Lung (tissue), 12 donors: ENCODE data around the gene STRBP. TPM values are rescaled to one million over a fixed set of nuclear protein-coding genes. Genes with fewer than 3 reads are reported as not detected.

Source experiments
- ATAC-seq: fragments of 200-7000 bp; cut with Tn5 transposase; one replicate; pipeline ENCODE4 v1.9.1; 2020; ENCODE audit warnings: moderate number of reproducible peaks; ENCODE audit not compliant: insufficient read depth, low FRiP score
- DNase-seq, 3 donors: peaks; one replicate each; pipeline ENCODE4 v3.0.0-alpha.2; 2013 to 2017
- H3K27ac ChIP-seq, 2 donors: one replicate each; pipeline ENCODE4 v1.5.1; 2013; ENCODE audit warnings: mild to moderate bottlenecking in 2 of 2, moderate library complexity in 2 of 2, control low read depth in 1 of 2, inconsistent platforms in 1 of 2, low read depth in 1 of 2, low read length in 1 of 2
- H3K27me3 ChIP-seq, 3 donors: one replicate each; pipeline ENCODE4 v1.5.1; 2013; ENCODE audit warnings: low read length in 2 of 3; ENCODE audit not compliant: control insufficient read depth in 3 of 3, insufficient read depth in 3 of 3
- H3K36me3 ChIP-seq, 4 donors: one replicate each; pipeline ENCODE4 v1.5.1; 2013; ENCODE audit warnings: low read length in 4 of 4, mild to moderate bottlenecking in 1 of 4, moderate library complexity in 1 of 4; ENCODE audit not compliant: control insufficient read depth in 4 of 4, insufficient read depth in 4 of 4
- H3K4me1 ChIP-seq, 5 donors: one replicate each; pipeline ENCODE4 v1.5.1; 2013; ENCODE audit warnings: low read length in 5 of 5, mild to moderate bottlenecking in 2 of 5, moderate library complexity in 1 of 5; ENCODE audit not compliant: control insufficient read depth in 5 of 5, insufficient read depth in 5 of 5
- H3K4me3 ChIP-seq: one replicate; pipeline ENCODE4 v1.5.1; 2013; ENCODE audit warnings: mild to moderate bottlenecking, control low read depth, moderate library complexity
- H3K9ac ChIP-seq, 2 donors: one replicate each; pipeline ENCODE4 v1.5.1; 2013; ENCODE audit warnings: low read length in 2 of 2, control low read depth in 1 of 2; ENCODE audit not compliant: insufficient read depth in 1 of 2
- H3K9me3 ChIP-seq, 4 donors: one replicate each; pipeline ENCODE4 v1.5.1; 2013; ENCODE audit warnings: low read length in 3 of 4, mild to moderate bottlenecking in 1 of 4, moderate library complexity in 1 of 4; ENCODE audit not compliant: control insufficient read depth in 4 of 4, insufficient read depth in 3 of 4
- CTCF ChIP-seq: IDR thresholded peaks from 2 replicates; pipeline ENCODE4 v1.5.1; 2012; ENCODE audit warnings: mild to moderate bottlenecking; ENCODE audit errors: control extremely low read depth, extremely low read depth
- WGBS, 2 donors: extraction: QIAGEN DNeasy Blood & Tissue Kit; methylation state at CpG; one replicate each; pipeline ENCODE4 v1.1.7; 2013; 5-methylcytosine and 5-hydroxymethylcytosine counted together
- polyA plus RNA-seq, 2 donors: library from polyadenylated mRNA; stranded (reverse); fragments of 200-250 nt; gene quantifications; one replicate each; pipeline ENCODE4 v1.2.1, GENCODE V29; 2013
- total RNA-seq, 2 donors: library from RNA; depleted of rRNA in 1 of 2; stranded (reverse); fragments of >200 nt in 1 of 2; gene quantifications; one replicate each; pipeline ENCODE4 v1.2.1, GENCODE V29; 2014 to 2021
- donor health status: control.
- donor health status: control.
- donor health status: Bipolar disorder and iron deficiency.
- donor health status: healthy.
- donor health status: DM: yes; HTN: yes; CAD: no.

STRBP gene
- total and polyA plus RNA-seq, 4 donors: 8.3 to 27.2 (median 21.1) TPM

- WGBS, 2 donors: 97 to 98% methylated on average over 3 of the region's 3 CpGs
- DNase-seq: no peak
- TF ChIP-seq CTCF: no peak
- ATAC-seq: no peak
- no peak overlapping the region for H3K4me3 ChIP-seq
- H3K9ac ChIP-seq: no peak overlapping the region
- no peaks in the 10 kb centered on the region for H3K4me1 ChIP-seq
- H3K9me3 ChIP-seq: no peaks in the 10 kb centered on the region
- peaks cover 25 to 51% (median 35%) of the 10 kb centered on the region in 4 donors for H3K36me3 ChIP-seq
- no peak overlapping the region for H3K27ac ChIP-seq
- no peaks in the 10 kb centered on the region for H3K27me3 ChIP-seq
Observed at GRCh38 chr9:123099548-123099947, 168.8 kb downstream of the STRBP start.

GRCh38 chr9:123099042-123099441, 169.3 kb downstream of the STRBP start:
- Histone ChIP-seq H3K4me1 (no peaks in the 10 kb centered on the region), H3K36me3 (peaks cover 25 to 49% (median 35%) of the 10 kb centered on the region in 4 donors), H3K27me3 (no peaks in the 10 kb centered on the region), H3K9ac (no peak overlapping the region), H3K4me3 (no peak overlapping the region), H3K27ac (no peak overlapping the region), H3K9me3 (no peaks in the 10 kb centered on the region)
- ATAC-seq (no peak), DNase-seq (no peak)
- 94 to 98% methylated on average over 6 of the region's 6 CpGs for WGBS, 2 donors
- no peak for TF ChIP-seq CTCF

- no peak for TF ChIP-seq CTCF
Observed at GRCh38 chr9:123098096-123098459, 170.3 kb downstream of the STRBP start.

GRCh38 chr9:123097430-123098095, 170.8 kb downstream of the STRBP start:
- H3K27ac ChIP-seq: no peak overlapping the region
- ATAC-seq (no peak), DNase-seq (no peak)
- no peak overlapping the region for H3K9ac ChIP-seq
- no peak overlapping the region for H3K4me3 ChIP-seq
- TF ChIP-seq CTCF: no peak
- H3K4me1 ChIP-seq: no peaks in the 10 kb centered on the region
- H3K27me3 ChIP-seq: no peaks in the 10 kb centered on the region
- peaks cover 26 to 54% (median 37%) of the 10 kb centered on the region in 4 donors for H3K36me3 ChIP-seq
- H3K9me3 ChIP-seq: no peaks in the 10 kb centered on the region
- WGBS, 2 donors: 97 to 99% methylated on average over 3 of the region's 3 CpGs

More at GRCh38 chr9:123098096-123098459, 170.3 kb downstream of the STRBP start:
- Histone ChIP-seq H3K4me1 (no peaks in the 10 kb centered on the region), H3K4me3 (no peak overlapping the region), H3K27ac (no peak overlapping the region), H3K27me3 (no peaks in the 10 kb centered on the region), H3K36me3 (peaks cover 26 to 50% (median 36%) of the 10 kb centered on the region in 4 donors), H3K9me3 (no peaks in the 10 kb centered on the region), H3K9ac (no peak overlapping the region)
- WGBS, 2 donors: 86 to 89% methylated on average over 4 of the region's 4 CpGs
- DNase-seq (no peak), ATAC-seq (no peak)
